ENCODE results near the gene KDM1B.
"Not testable (repeated sequence)": the region's sequence is repeated elsewhere in the genome, so short reads cannot be mapped to it uniquely, and the experiment has no call there.

DNA sequence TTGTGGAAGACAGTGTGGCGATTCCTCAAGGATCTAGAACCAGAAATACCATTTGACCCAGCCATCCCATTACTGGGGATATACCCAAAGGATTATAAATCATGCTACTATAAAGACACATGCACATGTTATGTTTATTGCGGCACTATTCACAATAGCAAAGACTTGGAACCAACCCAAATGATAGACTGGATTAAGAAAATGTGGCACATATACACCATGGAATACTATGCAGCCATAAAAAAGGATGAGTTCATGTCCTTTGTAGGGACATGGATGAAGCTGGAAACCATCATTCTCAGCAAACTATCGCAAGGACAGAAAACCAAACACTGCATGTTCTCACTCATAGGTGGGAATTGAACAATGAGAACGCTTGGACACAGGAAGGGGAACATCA, 78.5 kb downstream of the KDM1B start:
- TF ChIP-seq, protein P1, sequence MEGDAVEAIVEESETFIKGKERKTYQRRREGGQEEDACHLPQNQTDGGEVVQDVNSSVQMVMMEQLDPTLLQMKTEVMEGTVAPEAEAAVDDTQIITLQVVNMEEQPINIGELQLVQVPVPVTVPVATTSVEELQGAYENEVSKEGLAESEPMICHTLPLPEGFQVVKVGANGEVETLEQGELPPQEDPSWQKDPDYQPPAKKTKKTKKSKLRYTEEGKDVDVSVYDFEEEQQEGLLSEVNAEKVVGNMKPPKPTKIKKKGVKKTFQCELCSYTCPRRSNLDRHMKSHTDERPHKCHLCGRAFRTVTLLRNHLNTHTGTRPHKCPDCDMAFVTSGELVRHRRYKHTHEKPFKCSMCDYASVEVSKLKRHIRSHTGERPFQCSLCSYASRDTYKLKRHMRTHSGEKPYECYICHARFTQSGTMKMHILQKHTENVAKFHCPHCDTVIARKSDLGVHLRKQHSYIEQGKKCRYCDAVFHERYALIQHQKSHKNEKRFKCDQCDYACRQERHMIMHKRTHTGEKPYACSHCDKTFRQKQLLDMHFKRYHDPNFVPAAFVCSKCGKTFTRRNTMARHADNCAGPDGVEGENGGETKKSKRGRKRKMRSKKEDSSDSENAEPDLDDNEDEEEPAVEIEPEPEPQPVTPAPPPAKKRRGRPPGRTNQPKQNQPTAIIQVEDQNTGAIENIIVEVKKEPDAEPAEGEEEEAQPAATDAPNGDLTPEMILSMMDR (IDR thresholded peaks at IDR 0.05) = not testable (repeated sequence)
- TF ChIP-seq POLR2AphosphoS5, POLR2A (IDR thresholded peaks at IDR 0.05): not testable (repeated sequence)

All from prostate gland (tissue), 2 donors.